ENCODE data around the gene TMEM203. TPM values are rescaled to one million over a fixed set of nuclear protein-coding genes. Genes with fewer than 3 reads are reported as not detected.

TMEM203 gene
- polyA plus RNA-seq, 1 donor (not counting 4 experiments of a cell fraction or from before 2014, with no cell fraction given) = 29.2 TPM

DNA sequence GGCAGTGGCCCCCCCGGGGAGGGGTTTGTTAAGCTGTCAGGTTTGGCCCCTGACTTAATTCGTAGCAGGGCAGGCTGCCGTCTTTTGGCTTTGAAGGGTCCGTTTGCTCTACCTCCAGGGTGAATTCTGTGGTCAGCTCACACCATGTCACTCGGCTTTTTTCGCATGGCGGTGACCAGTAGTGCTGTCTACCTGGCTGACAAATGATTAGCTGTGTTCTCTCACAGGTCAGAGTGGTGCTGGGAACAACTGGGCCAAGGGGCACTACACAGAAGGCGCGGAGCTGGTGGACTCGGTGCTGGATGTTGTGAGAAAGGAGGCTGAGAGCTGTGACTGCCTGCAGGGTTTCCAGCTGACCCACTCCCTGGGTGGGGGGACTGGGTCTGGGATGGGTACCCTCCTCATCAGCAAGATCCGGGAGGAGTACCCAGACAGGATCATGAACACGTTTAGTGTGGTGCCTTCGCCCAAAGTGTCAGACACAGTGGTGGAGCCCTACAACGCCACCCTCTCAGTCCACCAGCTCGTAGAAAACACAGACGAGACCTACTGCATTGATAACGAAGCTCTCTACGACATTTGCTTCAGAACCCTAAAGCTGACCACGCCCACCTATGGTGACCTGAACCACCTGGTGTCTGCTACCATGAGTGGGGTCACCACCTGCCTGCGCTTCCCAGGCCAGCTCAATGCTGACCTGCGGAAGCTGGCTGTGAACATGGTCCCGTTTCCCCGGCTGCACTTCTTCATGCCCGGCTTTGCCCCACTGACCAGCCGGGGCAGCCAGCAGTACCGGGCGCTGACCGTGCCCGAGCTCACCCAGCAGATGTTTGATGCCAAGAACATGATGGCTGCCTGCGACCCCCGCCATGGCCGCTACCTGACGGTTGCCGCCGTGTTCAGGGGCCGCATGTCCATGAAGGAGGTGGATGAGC is 37.1 kb upstream of the TMEM203 start:
- peak overlapping the region; percentile 78 for H3K27ac ChIP-seq (ENCODE audit: control insufficient read depth, insufficient read depth, low read length)
- H2AFZ ChIP-seq (ENCODE audit: control insufficient read depth, low read length) = no peak overlapping the region
- H3K4me3 ChIP-seq (ENCODE audit: control insufficient read depth in 2 of 3, extremely low read depth in 1 of 3, insufficient read depth in 2 of 3, low read depth in 1 of 3, low read length in 3 of 3) = peak overlapping the region; percentile 90 to 94 (median 93)
- no peak for TF ChIP-seq EZH2 (IDR thresholded peaks at IDR 0.05; ENCODE audit: low read length)
- TF ChIP-seq, protein P1, sequence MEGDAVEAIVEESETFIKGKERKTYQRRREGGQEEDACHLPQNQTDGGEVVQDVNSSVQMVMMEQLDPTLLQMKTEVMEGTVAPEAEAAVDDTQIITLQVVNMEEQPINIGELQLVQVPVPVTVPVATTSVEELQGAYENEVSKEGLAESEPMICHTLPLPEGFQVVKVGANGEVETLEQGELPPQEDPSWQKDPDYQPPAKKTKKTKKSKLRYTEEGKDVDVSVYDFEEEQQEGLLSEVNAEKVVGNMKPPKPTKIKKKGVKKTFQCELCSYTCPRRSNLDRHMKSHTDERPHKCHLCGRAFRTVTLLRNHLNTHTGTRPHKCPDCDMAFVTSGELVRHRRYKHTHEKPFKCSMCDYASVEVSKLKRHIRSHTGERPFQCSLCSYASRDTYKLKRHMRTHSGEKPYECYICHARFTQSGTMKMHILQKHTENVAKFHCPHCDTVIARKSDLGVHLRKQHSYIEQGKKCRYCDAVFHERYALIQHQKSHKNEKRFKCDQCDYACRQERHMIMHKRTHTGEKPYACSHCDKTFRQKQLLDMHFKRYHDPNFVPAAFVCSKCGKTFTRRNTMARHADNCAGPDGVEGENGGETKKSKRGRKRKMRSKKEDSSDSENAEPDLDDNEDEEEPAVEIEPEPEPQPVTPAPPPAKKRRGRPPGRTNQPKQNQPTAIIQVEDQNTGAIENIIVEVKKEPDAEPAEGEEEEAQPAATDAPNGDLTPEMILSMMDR (optimal IDR thresholded peaks at IDR 0.05 in 1 of 3, IDR thresholded peaks at IDR 0.05 in 1 of 3, conservative IDR thresholded peaks at IDR 0.05 in 1 of 3; ENCODE audit: extremely low read depth in 1 of 3, insufficient read depth in 2 of 3, low read length in 3 of 3) = no peak
- no peaks in the 10 kb centered on the region for H3K9me3 ChIP-seq (ENCODE audit: control insufficient read depth, low read depth, low read length)
- H3K4me2 ChIP-seq (ENCODE audit: control insufficient read depth, extremely low read depth, insufficient read depth, low read depth, low read length) = peak overlapping the region; percentile 84
- peaks cover 30% of the 10 kb centered on the region for H3K4me1 ChIP-seq (ENCODE audit: control insufficient read depth, extremely low read depth, insufficient read depth, low read length)
- no peak for DNase-seq (ENCODE audit: low read depth, low spot score)
- peaks cover 33% of the 10 kb centered on the region for H3K79me2 ChIP-seq (ENCODE audit: control insufficient read depth, insufficient read depth, low read length)
- H3K27me3 ChIP-seq (ENCODE audit: control insufficient read depth, extremely low read depth, insufficient read depth, low read length) = no peaks in the 10 kb centered on the region
- peaks cover 28% of the 10 kb centered on the region for H4K20me1 ChIP-seq (ENCODE audit: control insufficient read depth, extremely low read depth, insufficient read depth, low read length)
- H3K9ac ChIP-seq (ENCODE audit: control insufficient read depth, extremely low read depth, insufficient read depth, low read length) = peak overlapping the region; percentile 89
- H3K9me1 ChIP-seq (ENCODE audit: control insufficient read depth, extremely low read depth, insufficient read depth, low read length) = peaks cover 3% of the 10 kb centered on the region
- H3K36me3 ChIP-seq (ENCODE audit: control insufficient read depth in 2 of 2, extremely low read depth in 1 of 2, insufficient read depth in 2 of 2, low read length in 2 of 2) = peaks cover 11 to 26% of the 10 kb centered on the region in 2 experiments
- dilution Hi-C loops (cut with MboI; ENCODE audit: extremely low pct_ligation_motif_present, low sequenced_read_pairs) = no loop called here
- peak; percentile 63 for FAIRE-seq

DNA sequence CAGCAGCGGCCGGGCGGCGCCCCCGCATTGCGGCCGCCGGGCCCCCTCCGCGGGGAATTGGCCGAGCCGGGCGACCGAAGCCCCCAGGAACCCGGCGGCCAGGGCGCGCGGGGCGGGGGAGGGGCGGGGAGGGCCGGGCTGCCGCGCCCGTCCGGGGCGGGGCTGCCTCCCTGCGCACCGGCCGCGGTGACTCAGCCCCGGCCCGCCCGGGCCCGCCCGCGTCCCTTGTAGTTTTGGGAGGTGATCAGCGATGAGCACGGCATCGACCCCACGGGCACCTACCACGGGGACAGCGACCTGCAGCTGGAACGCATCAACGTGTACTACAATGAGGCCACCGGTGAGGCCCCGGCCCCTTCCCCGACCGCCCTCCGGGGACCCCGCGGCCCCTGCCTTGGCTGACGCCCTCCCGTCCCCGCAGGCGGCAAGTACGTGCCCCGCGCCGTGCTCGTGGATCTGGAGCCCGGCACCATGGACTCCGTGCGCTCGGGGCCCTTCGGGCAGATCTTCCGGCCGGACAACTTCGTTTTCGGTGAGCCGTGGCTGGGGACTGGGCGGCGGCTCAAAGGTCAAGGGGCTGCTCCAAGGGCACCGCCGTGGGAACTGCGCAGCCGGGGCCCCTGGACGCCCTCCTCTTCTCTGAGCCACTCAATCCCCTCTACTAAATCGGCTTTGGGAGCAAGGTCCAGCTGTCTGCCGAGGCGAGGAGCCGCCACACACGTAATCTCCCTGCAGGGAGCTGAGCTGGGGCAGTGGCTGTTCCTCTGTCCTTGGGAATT is 36.2 kb upstream of the TMEM203 start:
- peaks cover 11 to 26% of the 10 kb centered on the region in 2 experiments for H3K36me3 ChIP-seq (ENCODE audit: control insufficient read depth in 2 of 2, extremely low read depth in 1 of 2, insufficient read depth in 2 of 2, low read length in 2 of 2)
- no peak for TF ChIP-seq EZH2 (IDR thresholded peaks at IDR 0.05; ENCODE audit: low read length)
- TF ChIP-seq, protein P1 (optimal IDR thresholded peaks at IDR 0.05 in 1 of 3, IDR thresholded peaks at IDR 0.05 in 1 of 3, conservative IDR thresholded peaks at IDR 0.05 in 1 of 3; ENCODE audit: extremely low read depth in 1 of 3, insufficient read depth in 2 of 3, low read length in 3 of 3) = no peak
- peaks cover 30% of the 10 kb centered on the region for H3K4me1 ChIP-seq (ENCODE audit: control insufficient read depth, extremely low read depth, insufficient read depth, low read length)
- peak overlapping the region; percentile 89 for H3K9ac ChIP-seq (ENCODE audit: control insufficient read depth, extremely low read depth, insufficient read depth, low read length)
- peak overlapping the region; percentile 84 for H3K4me2 ChIP-seq (ENCODE audit: control insufficient read depth, extremely low read depth, insufficient read depth, low read depth, low read length)
- no peak overlapping the region for H2AFZ ChIP-seq (ENCODE audit: control insufficient read depth, low read length)
- dilution Hi-C loops (cut with MboI; ENCODE audit: extremely low pct_ligation_motif_present, low sequenced_read_pairs) = no loop called here
- no peak for DNase-seq (ENCODE audit: low read depth, low spot score)
- no peaks in the 10 kb centered on the region for H3K27me3 ChIP-seq (ENCODE audit: control insufficient read depth, extremely low read depth, insufficient read depth, low read length)
- peaks cover 28% of the 10 kb centered on the region for H4K20me1 ChIP-seq (ENCODE audit: control insufficient read depth, extremely low read depth, insufficient read depth, low read length)
- no peaks in the 10 kb centered on the region for H3K9me3 ChIP-seq (ENCODE audit: control insufficient read depth, low read depth, low read length)
- no peak for FAIRE-seq
- H3K4me3 ChIP-seq (ENCODE audit: control insufficient read depth in 2 of 3, extremely low read depth in 1 of 3, insufficient read depth in 2 of 3, low read depth in 1 of 3, low read length in 3 of 3) = peak overlapping the region; percentile 90 to 94 (median 93)
- peaks cover 3% of the 10 kb centered on the region for H3K9me1 ChIP-seq (ENCODE audit: control insufficient read depth, extremely low read depth, insufficient read depth, low read length)
- peak overlapping the region; percentile 78 for H3K27ac ChIP-seq (ENCODE audit: control insufficient read depth, insufficient read depth, low read length)
- peaks cover 33% of the 10 kb centered on the region for H3K79me2 ChIP-seq (ENCODE audit: control insufficient read depth, insufficient read depth, low read length)

Data from keratinocyte (primary cell).